Body of pancreas (tissue), 4 donors: ENCODE results near the gene RPAIN. TPM values are rescaled to one million over a fixed set of nuclear protein-coding genes. Genes with fewer than 3 reads are reported as not detected.

Experiments used
- ATAC-seq: fragments of 150-250 bp; one replicate; pipeline ENCODE4 v1.9.1; 2016
- DNase-seq, 4 donors: peaks; one replicate each; pipeline ENCODE4 v3.0.0-alpha.2; 2019
- H3K27ac ChIP-seq, 4 donors: fragments of 200-600 bp; sonication (generic); 1 replicate in 3 of 4; 2 replicates in 1 of 4; pipeline versions ENCODE4 v1.5.1 to v1.6.1; 2016 to 2019; ENCODE audit warnings: mild to moderate bottlenecking in 1 of 4, mixed read lengths in 1 of 4, moderate library complexity in 1 of 4
- H3K27me3 ChIP-seq, 2 donors: fragments of 200-600 bp; sonication (generic); one replicate each; pipeline ENCODE4 v1.6.0; 2016; ENCODE audit warnings: mild to moderate bottlenecking in 1 of 2
- H3K36me3 ChIP-seq, 2 donors: fragments of 200-600 bp; sonication (generic); replicated peaks in 1 of 2; 2 replicates each; pipeline ENCODE4 v1.5.1; 2016; ENCODE audit warnings: low read depth in 2 of 2; ENCODE audit not compliant: insufficient read depth in 1 of 2
- H3K4me1 ChIP-seq: fragments of 200-600 bp; sonication (generic); one replicate; pipeline ENCODE4 v1.6.0; 2016
- H3K4me3 ChIP-seq, 2 donors: fragments of 200-600 bp; sonication (generic); 1 replicate in 1 of 2; 2 replicates in 1 of 2; pipeline ENCODE4 v1.5.1; 2016 to 2019
- H3K9me3 ChIP-seq, 3 donors: fragments of 200-600 bp; sonication (generic); 1 replicate in 2 of 3; 2 replicates in 1 of 3; pipeline ENCODE4 v1.5.1; 2016
- CTCF ChIP-seq, 7 experiments: fragments of 450-650 bp in 4 of 7; fragments of 200-600 bp in 3 of 7; sonication (generic) in 3 of 7; IDR thresholded peaks; one replicate each; pipeline ENCODE4 v1.5.1; 2016 to 2019; ENCODE audit warnings: antibody characterized with exemption in 7 of 7
- POLR2A ChIP-seq, 3 donors: fragments of 450-650 bp; IDR thresholded peaks; one replicate each; pipeline ENCODE4 v1.6.1; 2016; ENCODE audit warnings: antibody characterized with exemption in 3 of 3, mild to moderate bottlenecking in 2 of 3
- WGBS, 2 donors: methylation state at CpG; one replicate each; pipeline ENCODE4 v1.1.5; 2017; 5-methylcytosine and 5-hydroxymethylcytosine counted together
- intact Hi-C: fragments of 100-400 bp; cut with DNase I; formaldehyde crosslinking; loops from one replicate; pipeline ENCODE4 v1.15.1; 2023
- total RNA-seq, 2 donors: library from RNA; depleted of rRNA; stranded (reverse); fragments of >200 nt; gene quantifications; one replicate each; pipeline ENCODE4 v1.1.0, GENCODE V29; 2016

The RPAIN gene
- total RNA-seq, 2 donors from 2014 or later: 28.0 to 35.3 TPM

GRCh38 chr17:5439446-5439764, 19.4 kb downstream of the RPAIN start:
- Histone ChIP-seq H3K9me3 (no peaks in the 10 kb centered on the region), H3K36me3 (peaks cover 0 to 16% of the 10 kb centered on the region in 2 donors), H3K4me3 (no peak overlapping the region), H3K27me3 (no peaks in the 10 kb centered on the region), H3K4me1 (peaks cover 24% of the 10 kb centered on the region), H3K27ac (peak overlapping the region in 3 of 4 donors; percentile 58 to 84 (median 76))
- TF ChIP-seq CTCF (IDR thresholded peaks at IDR 0.05) (no peak), POLR2A (IDR thresholded peaks at IDR 0.05) (no peak)
- DNase-seq (no peak), ATAC-seq (no peak)
- intact Hi-C loops: loop anchor here (10.0 kb wide), 1 partner anchor 185 kb away; no protein-coding TSS in a partner anchor
- 4 to 9% methylated on average over 1 of the region's 1 CpG for WGBS, 2 donors

GRCh38 chr17:5443728-5444127, 23.7 kb downstream of the RPAIN start:
- DNase-seq (no peak), ATAC-seq (no peak)
- peaks cover 0 to 9% of the 10 kb centered on the region in 2 donors for H3K36me3 ChIP-seq
- H3K27me3 ChIP-seq: no peaks in the 10 kb centered on the region
- WGBS, 2 donors: 96% methylated on average over 5 to 6 of the region's 6 CpGs
- no peak overlapping the region for H3K4me3 ChIP-seq
- TF ChIP-seq CTCF (IDR thresholded peaks at IDR 0.05) (no peak), POLR2A (IDR thresholded peaks at IDR 0.05) (no peak)
- intact Hi-C loops: no loop called here
- H3K9me3 ChIP-seq: no peaks in the 10 kb centered on the region
- H3K27ac ChIP-seq: no peak overlapping the region
- peaks cover 5% of the 10 kb centered on the region for H3K4me1 ChIP-seq

GRCh38 chr17:5444209-5444608, 24.2 kb downstream of the RPAIN start:
- no peak for TF ChIP-seq CTCF (IDR thresholded peaks at IDR 0.05)
- TF ChIP-seq POLR2A (IDR thresholded peaks at IDR 0.05): no peak
- no peak overlapping the region for H3K27ac ChIP-seq
- no peak overlapping the region for H3K4me3 ChIP-seq
- no peaks in the 10 kb centered on the region for H3K27me3 ChIP-seq
- peaks cover 4% of the 10 kb centered on the region for H3K4me1 ChIP-seq
- no peaks in the 10 kb centered on the region for H3K9me3 ChIP-seq
- intact Hi-C loops: no loop called here
- WGBS, 2 donors: 90 to 93% methylated on average over 22 of the region's 22 CpGs
- ATAC-seq (no peak), DNase-seq (no peak)
- H3K36me3 ChIP-seq: peaks cover 0 to 9% of the 10 kb centered on the region in 2 donors

- no peak overlapping the region for H3K27ac ChIP-seq
- no peak for ATAC-seq
- TF ChIP-seq CTCF (IDR thresholded peaks at IDR 0.05) (no peak), POLR2A (IDR thresholded peaks at IDR 0.05) (no peak)
- no peaks in the 10 kb centered on the region for H3K4me1 ChIP-seq
- peaks cover 0 to 14% of the 10 kb centered on the region in 2 donors for H3K36me3 ChIP-seq
- H3K27me3 ChIP-seq: no peaks in the 10 kb centered on the region
- H3K9me3 ChIP-seq: no peaks in the 10 kb centered on the region
- 81 to 84% methylated on average over 8 of the region's 8 CpGs for WGBS, 2 donors
- no peak overlapping the region for H3K4me3 ChIP-seq
- intact Hi-C loops: no loop called here
- DNase-seq: no peak
Observed at GRCh38 chr17:5446786-5447185, 26.8 kb downstream of the RPAIN start.

- H3K4me1 ChIP-seq: peaks cover 24% of the 10 kb centered on the region
Observed at GRCh38 chr17:5464717-5465507, 44.9 kb downstream of the RPAIN start.

More at GRCh38 chr17:5464717-5465507, 44.9 kb downstream of the RPAIN start:
- Histone ChIP-seq H3K36me3 (peaks cover 0 to 2% of the 10 kb centered on the region in 2 donors), H3K27ac (no peak overlapping the region), H3K27me3 (no peaks in the 10 kb centered on the region), H3K9me3 (no peaks in the 10 kb centered on the region), H3K4me3 (no peak overlapping the region)
- ATAC-seq (no peak), DNase-seq (no peak)
- intact Hi-C loops: no loop called here
- TF ChIP-seq POLR2A (IDR thresholded peaks at IDR 0.05) (no peak), CTCF (IDR thresholded peaks at IDR 0.05) (no peak)
- 85 to 91% methylated on average over 10 of the region's 10 CpGs for WGBS, 2 donors
